ENCODE measurements around the gene SMIM30.

The SMIM30 gene

DNA sequence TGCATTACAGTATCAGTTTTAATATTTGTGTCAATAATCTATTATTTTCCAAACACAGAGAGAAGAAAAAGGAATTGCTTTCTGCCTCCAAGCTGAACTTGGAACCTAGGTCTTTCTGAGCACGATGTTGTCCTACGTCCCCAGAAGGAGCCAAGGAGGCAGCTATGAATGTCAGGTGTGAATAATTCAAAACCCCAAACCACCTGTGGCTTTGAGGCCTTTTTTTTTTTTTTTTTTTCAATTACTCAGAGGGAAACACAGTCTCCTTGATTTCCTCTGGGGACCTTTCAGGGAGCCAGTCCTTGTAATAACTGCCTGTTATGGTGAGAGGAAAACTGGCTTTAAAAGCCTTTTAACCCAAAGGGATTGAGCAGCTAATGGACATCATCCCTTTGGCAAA lies 40.0 kb downstream of the SMIM30 start:
- Histone ChIP-seq H3K4me1 (ENCODE audit: control insufficient read depth, insufficient read depth, low read length) (no peaks in the 10 kb centered on the region), H3K9me3 (ENCODE audit: control insufficient read depth, low read length) (no peaks in the 10 kb centered on the region), H3K9ac (ENCODE audit: low read length) (no peak overlapping the region), H3K4me3 (ENCODE audit: low read length) (no peak overlapping the region), H3K27me3 (replicated peaks; ENCODE audit: control insufficient read depth, insufficient read depth, low read length) (no peaks in the 10 kb centered on the region), H3K36me3 (ENCODE audit: control insufficient read depth, insufficient read depth, low read length, severe bottlenecking) (no peaks in the 10 kb centered on the region)
- DNase-seq (ENCODE audit: low read depth), result no peak

DNA sequence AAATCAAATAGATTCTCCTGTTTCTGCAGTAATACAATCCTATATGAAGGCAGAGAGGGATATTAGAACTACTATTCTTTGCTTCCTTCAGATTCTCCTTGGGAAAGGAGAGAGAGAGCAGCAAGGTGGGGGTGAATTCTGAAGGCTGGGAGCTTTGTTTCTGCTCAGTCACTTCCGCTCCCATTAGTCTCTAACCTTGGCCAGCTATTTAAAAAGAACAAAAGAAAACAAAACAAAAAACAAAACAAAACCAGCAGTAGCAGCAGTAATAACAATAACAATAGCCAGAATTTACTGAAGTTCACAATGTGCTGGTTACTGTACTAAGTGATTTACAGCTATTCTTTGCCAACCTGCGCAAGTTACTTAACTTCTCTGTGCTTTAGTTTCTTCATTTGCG lies 41.7 kb downstream of the SMIM30 start:
- H3K27me3 ChIP-seq (replicated peaks; ENCODE audit: control insufficient read depth, insufficient read depth, low read length), result no peaks in the 10 kb centered on the region
- no peak overlapping the region for H3K4me3 ChIP-seq (ENCODE audit: low read length)
- H3K9ac ChIP-seq (ENCODE audit: low read length), result no peak overlapping the region
- H3K4me1 ChIP-seq (ENCODE audit: control insufficient read depth, insufficient read depth, low read length), result no peaks in the 10 kb centered on the region
- no peaks in the 10 kb centered on the region for H3K9me3 ChIP-seq (ENCODE audit: control insufficient read depth, low read length)
- DNase-seq (ENCODE audit: low read depth), result no peak
- H3K36me3 ChIP-seq (ENCODE audit: control insufficient read depth, insufficient read depth, low read length, severe bottlenecking), result no peaks in the 10 kb centered on the region

DNA sequence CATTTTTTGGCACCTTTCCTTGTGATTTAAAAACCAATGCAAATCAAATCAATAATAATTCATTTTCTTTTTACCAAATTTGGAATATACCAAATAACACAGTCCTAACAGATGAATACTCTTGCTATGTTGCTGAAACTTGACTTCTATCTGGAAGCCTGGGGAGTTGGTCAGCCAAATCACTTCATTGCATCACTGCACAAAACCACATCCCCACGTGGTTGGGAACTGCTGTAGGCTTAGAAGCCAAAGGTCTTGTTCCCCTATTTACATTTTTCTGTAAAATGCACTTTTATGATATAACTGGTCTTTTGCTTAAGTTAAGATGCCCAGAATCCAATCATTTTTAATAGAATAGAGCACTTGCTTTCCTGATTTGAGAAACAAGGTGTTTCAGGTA lies 46.9 kb downstream of the SMIM30 start:
- DNase-seq (ENCODE audit: low read depth), result peak; percentile 32

More for the DNA sequence above, 46.9 kb downstream of the SMIM30 start:
- Histone ChIP-seq H3K9ac (ENCODE audit: low read length) (no peak overlapping the region), H3K36me3 (ENCODE audit: control insufficient read depth, insufficient read depth, low read length, severe bottlenecking) (no peaks in the 10 kb centered on the region), H3K4me3 (ENCODE audit: low read length) (no peak overlapping the region), H3K4me1 (ENCODE audit: control insufficient read depth, insufficient read depth, low read length) (peaks cover 4% of the 10 kb centered on the region), H3K27me3 (replicated peaks; ENCODE audit: control insufficient read depth, insufficient read depth, low read length) (no peaks in the 10 kb centered on the region), H3K9me3 (ENCODE audit: control insufficient read depth, low read length) (no peaks in the 10 kb centered on the region)

Measured in adipocyte (in vitro differentiated cells).